IMR-90 (cell line): Measurements from ENCODE around the gene ZNF436. TPM values are rescaled to one million over a fixed set of nuclear protein-coding genes. Genes with fewer than 3 reads are reported as not detected.

Source experiments
- ATAC-seq: fragments of 200-7000 bp; cut with Tn5 transposase; 2 replicates; pipeline ENCODE4 v1.9.1; 2020; ENCODE audit warnings: low read depth, mild to moderate bottlenecking, moderate library complexity
- BruUV-seq: library from RNA; stranded (reverse); fragments of 400-500 nt; replicated peaks from 2 replicates; lab custom pipeline; 2021; lab: Mats Ljungman, UMichigan
- CTCF ChIA-PET: fragments of 300-600 bp; formaldehyde crosslinking; extraction: SDS; loops from one replicate; lab custom pipeline; 2021; ENCODE audit warnings: antibody characterized with exemption; lab: Yijun Ruan, JAX
- POLR2A ChIA-PET: fragments of 300-600 bp; sonication (Branson Sonifier 250); formaldehyde crosslinking; loops from one replicate; lab custom pipeline; 2022; ENCODE audit warnings: antibody characterized with exemption; ENCODE audit not compliant: unreplicated experiment; lab: Charles Lee
- DNase-seq: peaks from one replicate; pipeline ENCODE4 v3.0.0; 2013
- H2AFZ ChIP-seq: replicated peaks from 2 replicates; pipeline ENCODE3; 2013; ENCODE audit warnings: low read length, mild to moderate bottlenecking; ENCODE audit not compliant: poor library complexity
- H2AK5ac ChIP-seq: 2 replicates; pipeline ENCODE4 v1.6.1; 2013; ENCODE audit warnings: low read depth, low read length, inconsistent platforms
- H2AK9ac ChIP-seq: replicated peaks from 2 replicates; pipeline ENCODE3; 2013; ENCODE audit warnings: mild to moderate bottlenecking, low read depth, low read length, moderate library complexity; ENCODE audit not compliant: poor library complexity
- H2BK120ac ChIP-seq: 2 replicates; pipeline ENCODE4 v1.6.1; 2013; ENCODE audit warnings: low read depth, low read length, inconsistent platforms
- H2BK15ac ChIP-seq: 3 replicates; pipeline ENCODE4 v1.6.1; 2013; ENCODE audit warnings: low read depth, low read length, inconsistent platforms
- H2BK20ac ChIP-seq: 2 replicates; pipeline ENCODE4 v1.6.1; 2013; ENCODE audit warnings: low read depth, mild to moderate bottlenecking, inconsistent platforms, low read length, moderate library complexity
- H2BK5ac ChIP-seq: 2 replicates; pipeline ENCODE4 v1.6.1; 2013; ENCODE audit warnings: mild to moderate bottlenecking, low read depth, low read length, inconsistent platforms; ENCODE audit not compliant: poor library complexity, severe bottlenecking
- H3K14ac ChIP-seq: replicated peaks from 2 replicates; pipeline ENCODE4 v1.6.1; 2013; ENCODE audit warnings: low read depth, low read length, inconsistent platforms
- H3K18ac ChIP-seq: 2 replicates; pipeline ENCODE4 v1.6.1; 2013; ENCODE audit warnings: low read depth, low read length, control low read depth
- H3K23ac ChIP-seq: 2 replicates; pipeline ENCODE4 v1.6.1; 2013; ENCODE audit warnings: low read depth, low read length, inconsistent platforms
- H3K27ac ChIP-seq: 2 replicates; pipeline ENCODE4 v1.5.1; 2013; ENCODE audit warnings: mild to moderate bottlenecking, control low read depth, low read length; ENCODE audit not compliant: insufficient read depth
- H3K27me3 ChIP-seq: 2 replicates; pipeline ENCODE4 v1.6.1; 2013; ENCODE audit warnings: low read length; ENCODE audit not compliant: control insufficient read depth, insufficient read depth
- H3K36me3 ChIP-seq: 2 replicates; pipeline ENCODE4 v1.6.1; 2013; ENCODE audit warnings: low read length, mixed read lengths; ENCODE audit not compliant: control insufficient read depth, insufficient read depth
- H3K4ac ChIP-seq: 2 replicates; pipeline ENCODE4 v1.6.1; 2013; ENCODE audit warnings: low read depth, low read length, inconsistent platforms
- H3K4me1 ChIP-seq: 2 replicates; pipeline ENCODE4 v1.6.1; 2013; ENCODE audit warnings: low read length, mixed read lengths; ENCODE audit not compliant: control insufficient read depth, insufficient read depth
- H3K4me2 ChIP-seq: 2 replicates; pipeline ENCODE4 v1.6.1; 2013; ENCODE audit warnings: low read depth, mild to moderate bottlenecking, control low read depth, low read length, moderate library complexity
- H3K4me3 ChIP-seq: 2 replicates; pipeline ENCODE4 v1.5.1; 2013; ENCODE audit warnings: low read depth, mild to moderate bottlenecking, control low read depth, low read length, moderate library complexity; ENCODE audit not compliant: insufficient read depth
- H3K56ac ChIP-seq: 2 replicates; pipeline ENCODE4 v1.6.1; 2013; ENCODE audit warnings: low read length, inconsistent platforms; ENCODE audit not compliant: insufficient read depth; ENCODE audit errors: extremely low read depth
- H3K79me1 ChIP-seq, 2 experiments: 2 replicates each; pipeline ENCODE4 v1.6.1; 2013; ENCODE audit warnings: low read length in 2 of 2, inconsistent platforms in 1 of 2, low read depth in 1 of 2
- H3K9ac ChIP-seq: 2 replicates; pipeline ENCODE4 v1.6.1; 2013; ENCODE audit warnings: low read depth, low read length, control low read depth
- H3K9me1 ChIP-seq: 2 replicates; pipeline ENCODE4 v1.6.1; 2013; ENCODE audit warnings: low read length, inconsistent platforms; ENCODE audit not compliant: insufficient read depth
- H3K9me3 ChIP-seq: 2 replicates; pipeline ENCODE4 v1.6.1; 2013; ENCODE audit warnings: low read length; ENCODE audit not compliant: control insufficient read depth, insufficient read depth
- H4K20me1 ChIP-seq: 2 replicates; pipeline ENCODE4 v1.6.1; 2013; ENCODE audit warnings: low read length, inconsistent platforms; ENCODE audit not compliant: insufficient read depth
- H4K5ac ChIP-seq: 2 replicates; pipeline ENCODE4 v1.6.1; 2013; ENCODE audit warnings: mild to moderate bottlenecking, low read depth, low read length, control low read depth
- H4K8ac ChIP-seq, 2 experiments: 2 replicates each; pipeline ENCODE4 v1.6.1; 2013; ENCODE audit warnings: low read depth in 2 of 2, low read length in 2 of 2, control low read depth in 1 of 2, inconsistent platforms in 1 of 2
- H4K91ac ChIP-seq: 2 replicates; pipeline ENCODE4 v1.6.1; 2013; ENCODE audit warnings: low read depth, low read length, inconsistent platforms; ENCODE audit not compliant: insufficient read depth
- CEBPB ChIP-seq: IDR thresholded peaks from 2 replicates; pipeline ENCODE4 v1.6.1; 2012; ENCODE audit warnings: low read depth, low read length, improper control_type of control experiment
- FOS ChIP-seq: fragments of 150-350 bp; IDR thresholded peaks from 2 replicates; pipeline ENCODE4 v1.6.1; 2016; ENCODE audit warnings: low read depth, low read length
- MAZ ChIP-seq: IDR thresholded peaks from 2 replicates; pipeline ENCODE4 v1.6.1; 2012; ENCODE audit warnings: low read depth, mild to moderate bottlenecking, low read length, improper control_type of control experiment, moderate library complexity, borderline replicate concordance
- MXI1 ChIP-seq: IDR thresholded peaks from 2 replicates; pipeline ENCODE4 v1.6.1; 2012; ENCODE audit warnings: low read depth, mild to moderate bottlenecking, low read length, moderate library complexity, borderline replicate concordance
- NFE2L2 ChIP-seq: fragments of 150-350 bp; IDR thresholded peaks from 2 replicates; pipeline ENCODE4 v1.6.1; 2016; ENCODE audit warnings: low read depth, mild to moderate bottlenecking, low read length
- POLR2A ChIP-seq: IDR thresholded peaks from 2 replicates; pipeline ENCODE4 v1.6.1; 2012; ENCODE audit warnings: mild to moderate bottlenecking, low read depth, low read length
- RAD21 ChIP-seq: IDR thresholded peaks from 2 replicates; pipeline ENCODE4 v1.6.1; 2012; ENCODE audit warnings: low read length, improper control_type of control experiment
- RCOR1 ChIP-seq: IDR thresholded peaks from 2 replicates; pipeline ENCODE4 v1.6.1; 2012; ENCODE audit warnings: mild to moderate bottlenecking, low read length, improper control_type of control experiment; ENCODE audit not compliant: insufficient replicate concordance
- RFX5 ChIP-seq: IDR thresholded peaks from 2 replicates; pipeline ENCODE4 v1.8.0; 2012; ENCODE audit warnings: low read depth, mild to moderate bottlenecking, low read length, moderate library complexity
- SMC3 ChIP-seq: fragments of 150-350 bp; IDR thresholded peaks from 2 replicates; pipeline ENCODE4 v1.6.1; 2016; ENCODE audit warnings: low read depth, mild to moderate bottlenecking, antibody characterized with exemption, low read length, moderate library complexity
- WGBS, 2 experiments: methylation state at CpG; one replicate each; pipeline versions ENCODE4 v1.1.5 to v1.1.7; 2013; ENCODE audit warnings: missing lambda C conversion rate in 2 of 2; ENCODE audit not compliant: insufficient read length in 1 of 2; ENCODE audit errors: extremely low coverage in 2 of 2; 5-methylcytosine and 5-hydroxymethylcytosine counted together
- dilution Hi-C: fragments of 300-500 bp; cut with HindIII; formaldehyde crosslinking; loops from one replicate; pipeline ENCODE4 v1.14.3; 2018; ENCODE audit warnings: low sequenced_read_pairs; ENCODE audit not compliant: unreplicated experiment
- in situ Hi-C: fragments of 300-500 bp; cut with MboI; formaldehyde crosslinking; loops from 3 replicates; pipeline ENCODE4 v1.14.3; 2019; ENCODE audit warnings: low sequenced_read_pairs, inconsistent platforms, mixed read lengths
- intact Hi-C: fragments of 100-400 bp; cut with micrococcal nuclease; formaldehyde crosslinking; loops from 2 replicates; pipeline ENCODE4 v1.10.0; 2022
- polyA plus RNA-seq, 3 experiments: library from polyadenylated mRNA; depleted of rRNA; stranded (reverse); fragments of >200 nt; gene quantifications; 2 replicates each; pipeline ENCODE4 v1.2.3, GENCODE V29; 2012; ENCODE audit warnings: low replicate concordance in 1 of 3
- total RNA-seq: library from RNA; depleted of rRNA; stranded (reverse); fragments of >200 nt; gene quantifications from 2 replicates; pipeline ENCODE4 v1.2.3, GENCODE V29; 2012
- TF ChIP-seq, protein P1 (sequence below): fragments of 150-350 bp; IDR thresholded peaks from 2 replicates; pipeline ENCODE4 v1.6.1; 2016; ENCODE audit warnings: low read depth, mild to moderate bottlenecking, low read length, moderate library complexity, borderline replicate concordance
- TF ChIP-seq, protein P2 (sequence below): fragments of 150-350 bp; IDR thresholded peaks from 2 replicates; pipeline ENCODE4 v1.6.1; 2017; ENCODE audit warnings: mild to moderate bottlenecking, antibody characterized with exemption, low read length, low read depth
- TF ChIP-seq, protein P3 (sequence below): conservative IDR thresholded peaks from 2 replicates; pipeline ENCODE4 v1.5.1; 2012; ENCODE audit warnings: mild to moderate bottlenecking, low read depth, low read length, improper control_type of control experiment

ZNF436 gene
- total and polyA plus RNA-seq, 2 of the 4 experiments (the other 2 are of a cell fraction): 5.3 to 14.3 TPM

DNA sequence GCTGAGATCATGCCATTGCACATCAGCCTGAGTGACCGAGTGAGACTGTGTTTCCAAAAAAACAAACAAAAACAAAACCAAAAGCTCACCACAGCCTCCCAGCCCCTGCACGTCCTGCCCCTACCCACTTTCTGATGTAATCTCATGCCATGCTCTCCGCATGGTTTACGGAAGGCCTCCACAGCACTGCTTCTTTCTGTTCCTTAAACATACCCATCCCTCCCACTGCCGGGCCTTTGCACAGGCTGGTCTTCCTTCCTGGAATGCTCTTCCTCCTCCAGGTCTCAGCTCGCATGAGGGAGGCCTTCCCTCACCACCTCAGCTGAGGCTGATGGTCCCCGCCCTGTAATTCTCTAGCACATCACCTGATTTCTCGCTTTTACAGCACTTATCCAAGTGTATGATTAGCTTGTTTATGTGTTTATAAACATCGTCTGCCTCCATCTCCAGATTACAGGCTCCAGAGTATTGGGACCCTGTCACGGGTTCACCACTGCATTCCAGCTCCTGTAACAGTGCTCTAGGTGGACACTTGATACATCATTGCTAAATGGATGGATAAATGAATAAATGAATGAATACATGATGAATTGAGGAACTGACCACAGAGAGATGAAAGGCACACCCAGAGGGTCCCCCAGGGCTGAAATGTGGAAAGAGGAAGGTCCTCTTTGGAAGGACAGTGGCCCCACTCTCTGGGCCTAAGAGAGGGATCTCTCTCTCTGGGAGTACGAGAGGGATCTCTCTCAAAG lies 32.8 kb upstream of the ZNF436 start (continued):
- TF ChIP-seq NFE2L2 (no peak), CEBPB (no peak)

DNA sequence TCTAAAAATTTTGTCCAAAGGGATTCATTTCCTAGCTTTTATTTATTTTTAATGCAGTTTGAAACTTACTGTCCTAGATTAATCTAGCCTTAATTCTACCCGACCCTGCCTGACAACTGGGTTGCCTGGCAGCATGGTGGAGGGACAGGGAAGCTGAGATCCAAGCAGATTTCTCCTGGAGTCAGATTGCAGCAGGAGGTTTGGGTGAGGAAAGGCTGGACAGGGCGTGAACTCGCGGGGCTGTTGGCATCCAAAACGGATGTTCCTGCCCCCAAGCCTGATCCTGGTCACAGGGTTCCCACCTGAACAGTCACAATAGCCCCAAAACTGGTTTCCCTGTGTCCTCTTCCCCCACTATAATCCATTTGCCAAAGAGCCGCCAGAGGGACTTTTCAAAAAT lies 31.7 kb upstream of the ZNF436 start:
- Histone ChIP-seq H4K20me1 (peaks cover 3% of the 10 kb centered on the region; the same call in 1 of the 2 replicates), H2BK5ac (no peak overlapping the region), H2BK120ac (0 out of 2 replicates have a peak overlapping the region, but pooled peaks have one; percentile 1), H4K8ac (no peak overlapping the region; a peak in 1 of 4 replicates), H3K9me3 (no peaks in the 10 kb centered on the region), H3K4me2 (no peak overlapping the region), H3K79me1 (0 out of 4 replicates have a peak, but pooled peaks cover 0 to 4% of the 10 kb centered on the region in 2 experiments), H3K4me3 (no peak overlapping the region), H3K36me3 (no peaks in the 10 kb centered on the region), H2BK20ac (no peak overlapping the region; the same call in 1 of the 2 replicates), H3K27ac (no peak overlapping the region), H3K27me3 (no peaks in the 10 kb centered on the region), H2AFZ (no peak overlapping the region), H2BK15ac (no peak overlapping the region), H2AK9ac (no peak overlapping the region), H3K9ac (no peak overlapping the region), H4K5ac (no peak overlapping the region), H3K9me1 (peaks cover 16% of the 10 kb centered on the region), H2AK5ac (peak overlapping the region; percentile 24), H3K56ac (no peak overlapping the region), H3K18ac (no peak overlapping the region), H3K23ac (no peak overlapping the region), H3K14ac (no peak overlapping the region), H3K4me1 (peaks cover 21% of the 10 kb centered on the region), H4K91ac (no peak overlapping the region), H3K4ac (peak overlapping the region; percentile 57; the same call in 1 of the 2 replicates)
- intact Hi-C loops (loop anchor here (5.0 kb wide), 2 partner anchors 119 to 424 kb away; no protein-coding TSS in a partner anchor), in situ Hi-C loops (no loop called here), dilution Hi-C loops (no loop called here)
- whole genome bisulfite sequencing, 2 experiments: no CpG with 5 or more reads among the region's 6 CpGs
- DNase-seq: no peak
- no peak for ATAC-seq
- no TSS peak for BruUV-seq
- ChIA-PET POLR2A (no interaction called here), CTCF (no interaction called here)
- no peak for TF ChIP-seq MXI1
- TF ChIP-seq, protein P1, sequence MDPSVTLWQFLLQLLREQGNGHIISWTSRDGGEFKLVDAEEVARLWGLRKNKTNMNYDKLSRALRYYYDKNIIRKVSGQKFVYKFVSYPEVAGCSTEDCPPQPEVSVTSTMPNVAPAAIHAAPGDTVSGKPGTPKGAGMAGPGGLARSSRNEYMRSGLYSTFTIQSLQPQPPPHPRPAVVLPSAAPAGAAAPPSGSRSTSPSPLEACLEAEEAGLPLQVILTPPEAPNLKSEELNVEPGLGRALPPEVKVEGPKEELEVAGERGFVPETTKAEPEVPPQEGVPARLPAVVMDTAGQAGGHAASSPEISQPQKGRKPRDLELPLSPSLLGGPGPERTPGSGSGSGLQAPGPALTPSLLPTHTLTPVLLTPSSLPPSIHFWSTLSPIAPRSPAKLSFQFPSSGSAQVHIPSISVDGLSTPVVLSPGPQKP: no peak
- TF ChIP-seq RFX5: no peak
- no peak for TF ChIP-seq RAD21
- TF ChIP-seq POLR2A: no peak
- TF ChIP-seq RCOR1: no peak
- no peak for TF ChIP-seq MAZ
- TF ChIP-seq, protein P2, sequence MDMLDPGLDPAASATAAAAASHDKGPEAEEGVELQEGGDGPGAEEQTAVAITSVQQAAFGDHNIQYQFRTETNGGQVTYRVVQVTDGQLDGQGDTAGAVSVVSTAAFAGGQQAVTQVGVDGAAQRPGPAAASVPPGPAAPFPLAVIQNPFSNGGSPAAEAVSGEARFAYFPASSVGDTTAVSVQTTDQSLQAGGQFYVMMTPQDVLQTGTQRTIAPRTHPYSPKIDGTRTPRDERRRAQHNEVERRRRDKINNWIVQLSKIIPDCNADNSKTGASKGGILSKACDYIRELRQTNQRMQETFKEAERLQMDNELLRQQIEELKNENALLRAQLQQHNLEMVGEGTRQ: no peak
- TF ChIP-seq FOS: no peak
- TF ChIP-seq, protein P3, sequence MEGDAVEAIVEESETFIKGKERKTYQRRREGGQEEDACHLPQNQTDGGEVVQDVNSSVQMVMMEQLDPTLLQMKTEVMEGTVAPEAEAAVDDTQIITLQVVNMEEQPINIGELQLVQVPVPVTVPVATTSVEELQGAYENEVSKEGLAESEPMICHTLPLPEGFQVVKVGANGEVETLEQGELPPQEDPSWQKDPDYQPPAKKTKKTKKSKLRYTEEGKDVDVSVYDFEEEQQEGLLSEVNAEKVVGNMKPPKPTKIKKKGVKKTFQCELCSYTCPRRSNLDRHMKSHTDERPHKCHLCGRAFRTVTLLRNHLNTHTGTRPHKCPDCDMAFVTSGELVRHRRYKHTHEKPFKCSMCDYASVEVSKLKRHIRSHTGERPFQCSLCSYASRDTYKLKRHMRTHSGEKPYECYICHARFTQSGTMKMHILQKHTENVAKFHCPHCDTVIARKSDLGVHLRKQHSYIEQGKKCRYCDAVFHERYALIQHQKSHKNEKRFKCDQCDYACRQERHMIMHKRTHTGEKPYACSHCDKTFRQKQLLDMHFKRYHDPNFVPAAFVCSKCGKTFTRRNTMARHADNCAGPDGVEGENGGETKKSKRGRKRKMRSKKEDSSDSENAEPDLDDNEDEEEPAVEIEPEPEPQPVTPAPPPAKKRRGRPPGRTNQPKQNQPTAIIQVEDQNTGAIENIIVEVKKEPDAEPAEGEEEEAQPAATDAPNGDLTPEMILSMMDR: no peak
- no peak for TF ChIP-seq SMC3
